Peyer's patch (tissue), 4 donors: ENCODE measurements around the gene ILDR1. TPM values are rescaled to one million over a fixed set of nuclear protein-coding genes. Genes with fewer than 3 reads are reported as not detected.
"Not testable (repeated sequence)": the region's sequence is repeated elsewhere in the genome, so short reads cannot be mapped to it uniquely, and the experiment has no call there.

Experiments
- DNase-seq, 3 donors: peaks; one replicate each; pipeline ENCODE4 v3.0.0-alpha.2; 2017 to 2019
- H3K27ac ChIP-seq, 4 donors: fragments of 200-600 bp; sonication (generic); one replicate each; pipeline ENCODE4 v1.5.1; 2016 to 2019
- H3K27me3 ChIP-seq, 2 donors: fragments of 200-600 bp; sonication (generic); one replicate each; pipeline ENCODE4 v1.5.1; 2019
- H3K36me3 ChIP-seq, 3 donors: fragments of 200-600 bp; sonication (generic); one replicate each; pipeline ENCODE4 v1.5.1; 2016 to 2019
- H3K4me1 ChIP-seq, 4 donors: fragments of 200-600 bp; sonication (generic); one replicate each; pipeline ENCODE4 v1.5.1; 2016 to 2019
- H3K4me3 ChIP-seq, 4 donors: fragments of 200-600 bp; sonication (generic); 1 replicate in 3 of 4; 2 replicates in 1 of 4; pipeline ENCODE4 v1.5.1; 2016 to 2019; ENCODE audit warnings: mild to moderate bottlenecking in 1 of 4
- H3K9me3 ChIP-seq, 4 donors: fragments of 200-600 bp; sonication (generic); one replicate each; pipeline ENCODE4 v1.5.1; 2016 to 2019; ENCODE audit warnings: mild to moderate bottlenecking in 1 of 4
- POLR2A ChIP-seq, 2 donors: fragments of 450-650 bp; IDR thresholded peaks; one replicate each; pipeline ENCODE4 v1.5.1; 2017; ENCODE audit warnings: antibody characterized with exemption in 2 of 2, mild to moderate bottlenecking in 2 of 2, moderate library complexity in 2 of 2
- total RNA-seq, 4 donors: library from RNA; depleted of rRNA; stranded (reverse); fragments of >200 nt; gene quantifications; one replicate each; pipeline ENCODE4 v1.1.0, GENCODE V29; 2016
- TF ChIP-seq, protein P1 (sequence below), 6 experiments: fragments of 450-650 bp in 4 of 6; fragments of 200-600 bp in 2 of 6; sonication (generic) in 1 of 6; IDR thresholded peaks; one replicate each; pipeline ENCODE4 v1.5.1; 2017 to 2019; ENCODE audit warnings: antibody characterized with exemption in 6 of 6, mild to moderate bottlenecking in 3 of 6, moderate library complexity in 1 of 6

Gene ILDR1
- total RNA-seq, 4 donors from 2014 or later = 3.7 to 5.8 (median 4.5) TPM

DNA sequence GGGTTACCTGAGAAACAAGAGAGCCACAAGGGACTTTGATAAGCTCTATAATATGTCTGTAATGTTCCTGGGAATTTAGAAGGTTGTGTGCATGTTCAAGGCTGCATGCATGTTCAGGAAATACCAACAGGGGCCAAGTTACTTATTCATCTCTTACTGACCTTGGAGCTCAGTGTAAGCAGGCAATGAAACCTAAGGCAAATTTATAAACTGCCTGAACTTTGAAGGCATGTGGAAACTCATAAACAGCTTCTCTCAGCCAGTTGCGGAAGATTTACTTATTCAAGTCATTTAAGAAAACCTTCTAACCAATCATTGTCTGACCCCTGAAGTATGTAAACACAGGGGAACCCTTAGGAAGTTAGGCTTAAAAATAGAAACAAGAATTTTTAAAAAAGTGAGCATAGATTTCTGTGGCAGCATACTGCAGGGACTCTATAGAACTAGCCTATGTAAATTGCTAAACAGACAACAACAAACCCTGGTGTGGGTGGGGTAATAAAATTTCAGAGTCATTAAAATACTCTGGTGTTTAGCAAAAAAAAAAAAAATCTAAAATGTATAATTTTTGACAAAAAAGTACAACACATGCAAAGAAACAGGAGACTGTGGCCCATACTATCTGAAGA lies 70.6 kb downstream of the ILDR1 start:
- Histone ChIP-seq H3K9me3 (no peaks in the 10 kb centered on the region), H3K27ac (no peak overlapping the region)
- no peak for DNase-seq

DNA sequence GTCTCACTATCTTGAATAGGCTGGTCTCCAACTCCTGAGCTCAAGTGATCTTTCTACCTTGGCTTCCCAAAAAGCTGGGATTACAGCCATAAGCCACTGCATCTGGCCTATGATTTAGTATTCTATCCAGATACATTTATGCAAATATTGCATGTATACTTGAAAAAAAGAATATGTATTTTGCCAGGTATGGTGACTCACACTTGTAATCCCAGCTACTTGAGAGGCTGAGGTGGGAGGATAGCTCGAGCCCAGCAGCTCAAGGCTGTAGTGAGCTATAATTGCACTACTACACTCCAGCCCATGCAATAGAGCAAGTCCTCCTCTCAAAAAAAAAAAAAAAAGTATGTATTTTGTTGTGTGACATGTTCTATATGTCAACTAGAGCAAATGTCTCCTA lies 73.4 kb downstream of the ILDR1 start:
- Histone ChIP-seq H3K4me3 (no peak overlapping the region), H3K27ac (no peak overlapping the region), H3K36me3 (no peaks in the 10 kb centered on the region), H3K4me1 (no peaks in the 10 kb centered on the region), H3K9me3 (no peaks in the 10 kb centered on the region), H3K27me3 (no peaks in the 10 kb centered on the region)
- DNase-seq = no peak
- no peak for TF ChIP-seq POLR2A (IDR thresholded peaks at IDR 0.05)
- TF ChIP-seq, protein P1, sequence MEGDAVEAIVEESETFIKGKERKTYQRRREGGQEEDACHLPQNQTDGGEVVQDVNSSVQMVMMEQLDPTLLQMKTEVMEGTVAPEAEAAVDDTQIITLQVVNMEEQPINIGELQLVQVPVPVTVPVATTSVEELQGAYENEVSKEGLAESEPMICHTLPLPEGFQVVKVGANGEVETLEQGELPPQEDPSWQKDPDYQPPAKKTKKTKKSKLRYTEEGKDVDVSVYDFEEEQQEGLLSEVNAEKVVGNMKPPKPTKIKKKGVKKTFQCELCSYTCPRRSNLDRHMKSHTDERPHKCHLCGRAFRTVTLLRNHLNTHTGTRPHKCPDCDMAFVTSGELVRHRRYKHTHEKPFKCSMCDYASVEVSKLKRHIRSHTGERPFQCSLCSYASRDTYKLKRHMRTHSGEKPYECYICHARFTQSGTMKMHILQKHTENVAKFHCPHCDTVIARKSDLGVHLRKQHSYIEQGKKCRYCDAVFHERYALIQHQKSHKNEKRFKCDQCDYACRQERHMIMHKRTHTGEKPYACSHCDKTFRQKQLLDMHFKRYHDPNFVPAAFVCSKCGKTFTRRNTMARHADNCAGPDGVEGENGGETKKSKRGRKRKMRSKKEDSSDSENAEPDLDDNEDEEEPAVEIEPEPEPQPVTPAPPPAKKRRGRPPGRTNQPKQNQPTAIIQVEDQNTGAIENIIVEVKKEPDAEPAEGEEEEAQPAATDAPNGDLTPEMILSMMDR (IDR thresholded peaks at IDR 0.05) = no peak

More for the DNA sequence above, 70.6 kb downstream of the ILDR1 start:
- no peaks in the 10 kb centered on the region for H3K4me1 ChIP-seq
- no peaks in the 10 kb centered on the region for H3K36me3 ChIP-seq
- H3K27me3 ChIP-seq = no peaks in the 10 kb centered on the region
- no peak for TF ChIP-seq POLR2A (IDR thresholded peaks at IDR 0.05)
- TF ChIP-seq, protein P1 (IDR thresholded peaks at IDR 0.05) = peak in 2 of 6 experiments; percentile 10 to 11
- H3K4me3 ChIP-seq = no peak overlapping the region

DNA sequence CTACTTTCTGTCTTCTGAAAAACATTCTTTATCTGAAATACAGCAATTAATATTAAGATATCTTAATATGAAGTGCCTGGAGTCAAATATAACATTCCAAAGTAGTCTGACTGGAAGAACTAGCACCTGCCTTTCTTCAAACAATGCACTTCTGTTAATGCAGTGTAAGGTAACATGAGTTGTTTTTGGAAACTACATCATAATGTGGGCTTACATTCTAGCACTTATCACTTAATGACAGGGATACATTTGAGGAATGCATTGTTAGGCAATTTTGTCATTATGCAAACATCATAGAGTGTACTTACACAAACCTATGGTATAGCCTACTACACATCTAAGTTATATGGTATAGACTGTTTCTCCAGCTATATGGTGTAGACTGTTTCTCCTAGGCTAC lies 78.6 kb downstream of the ILDR1 start:
- peaks cover 0 to 5% (median 0%) of the 10 kb centered on the region in 3 donors for H3K36me3 ChIP-seq
- H3K27ac ChIP-seq = no peak overlapping the region
- DNase-seq = no peak
- no peaks in the 10 kb centered on the region for H3K4me1 ChIP-seq
- no peaks in the 10 kb centered on the region for H3K9me3 ChIP-seq
- H3K4me3 ChIP-seq = no peak overlapping the region
- H3K27me3 ChIP-seq = no peaks in the 10 kb centered on the region
- TF ChIP-seq, protein P1 (IDR thresholded peaks at IDR 0.05) = no peak
- TF ChIP-seq POLR2A (IDR thresholded peaks at IDR 0.05) = no peak

DNA sequence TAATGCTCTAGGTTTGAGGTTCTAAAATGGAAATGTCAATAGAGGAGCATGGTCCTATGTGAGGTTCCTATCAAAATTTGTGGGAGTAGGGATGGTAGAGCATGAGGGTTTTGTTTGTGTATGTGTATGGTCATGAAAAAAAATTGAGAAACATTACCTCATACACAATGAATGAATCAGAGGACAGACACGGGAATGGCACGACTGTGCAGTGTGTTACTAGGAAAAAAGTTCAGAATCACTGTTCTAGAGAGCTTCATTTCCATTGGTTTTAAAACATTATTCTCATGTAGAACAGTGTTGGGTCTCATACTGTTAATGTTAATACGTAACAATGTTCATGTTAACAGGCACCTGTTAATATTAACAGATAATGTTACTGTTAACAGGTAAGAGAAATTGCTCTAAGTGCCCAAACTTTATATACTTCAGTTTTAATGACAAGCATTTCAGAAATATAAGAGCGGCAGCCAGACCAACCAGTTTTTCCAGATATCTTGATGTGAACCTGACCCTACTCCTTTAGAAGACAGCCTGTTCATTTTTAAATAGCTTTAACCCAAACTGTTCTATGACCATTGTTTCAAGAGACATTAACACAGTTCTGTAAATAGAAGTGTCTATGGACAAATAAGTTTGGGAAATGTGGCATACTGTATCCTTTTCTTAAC lies 79.8 kb downstream of the ILDR1 start:
- Histone ChIP-seq H3K27me3 (no peaks in the 10 kb centered on the region), H3K4me3 (no peak overlapping the region), H3K4me1 (no peaks in the 10 kb centered on the region), H3K27ac (no peak overlapping the region), H3K36me3 (peaks cover 0 to 5% (median 0%) of the 10 kb centered on the region in 3 donors), H3K9me3 (no peaks in the 10 kb centered on the region)
- TF ChIP-seq, protein P1 (IDR thresholded peaks at IDR 0.05) = no peak
- no peak for TF ChIP-seq POLR2A (IDR thresholded peaks at IDR 0.05)
- DNase-seq = no peak

DNA sequence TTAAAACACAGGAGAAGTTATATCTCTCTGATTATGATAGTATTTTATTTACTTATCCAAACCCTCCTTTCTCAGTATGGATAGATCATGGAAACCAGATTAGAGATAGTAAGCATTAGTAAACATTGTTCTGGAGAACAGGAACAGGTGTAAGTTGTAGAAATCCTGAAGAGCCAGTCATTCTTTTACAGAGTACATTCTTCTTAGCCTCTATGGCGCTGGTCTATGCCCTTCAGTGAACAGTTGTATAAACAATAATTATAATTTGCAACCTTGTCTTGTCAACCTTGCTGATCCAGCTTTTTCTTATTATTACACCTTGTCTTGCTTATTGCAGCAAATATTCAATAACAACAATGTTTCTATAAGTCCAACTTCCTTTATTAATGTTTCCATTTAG lies 80.5 kb downstream of the ILDR1 start:
- TF ChIP-seq POLR2A (IDR thresholded peaks at IDR 0.05) = no peak
- TF ChIP-seq, protein P1 (IDR thresholded peaks at IDR 0.05) = no peak
- DNase-seq = no peak
- Histone ChIP-seq H3K4me1 (no peaks in the 10 kb centered on the region), H3K36me3 (peaks cover 0 to 5% (median 0%) of the 10 kb centered on the region in 3 donors), H3K27ac (no peak overlapping the region), H3K27me3 (no peaks in the 10 kb centered on the region), H3K4me3 (no peak overlapping the region), H3K9me3 (no peaks in the 10 kb centered on the region)

DNA sequence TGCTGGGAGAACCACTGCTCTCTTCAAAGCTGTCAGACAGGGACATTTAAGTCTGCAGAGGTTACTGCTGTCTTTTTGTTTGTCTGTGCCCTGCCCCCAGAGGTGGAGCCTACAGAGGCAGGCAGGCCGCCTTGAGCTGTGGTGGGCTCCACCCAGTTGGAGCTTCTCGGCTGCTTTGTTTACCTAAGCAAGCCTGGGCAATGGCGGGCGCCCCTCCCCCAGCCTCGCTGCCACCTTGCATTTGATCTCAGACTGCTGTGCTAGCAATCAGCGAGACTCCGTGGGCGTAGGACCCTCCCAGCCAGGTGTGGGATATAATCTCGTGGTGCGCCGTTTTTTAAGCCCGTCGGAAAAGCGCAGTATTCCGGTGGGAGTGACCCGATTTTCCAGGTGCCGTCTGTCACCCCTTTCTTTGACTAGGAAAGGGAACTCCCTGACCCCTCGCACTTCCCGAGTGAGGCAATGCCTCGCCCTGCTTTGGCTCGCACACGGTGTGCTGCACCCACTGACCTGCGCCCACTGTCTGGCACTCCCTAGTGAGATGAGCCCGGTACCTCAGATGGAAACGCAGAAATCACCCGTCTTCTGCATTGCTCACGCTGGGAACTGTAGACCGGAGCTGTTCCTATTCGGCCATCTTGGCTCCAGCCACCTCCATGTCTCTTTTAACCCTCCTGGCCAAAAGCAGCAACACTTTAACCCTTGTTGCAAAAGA lies 83.7 kb downstream of the ILDR1 start:
- not testable (repeated sequence) for H3K4me3 ChIP-seq, H3K4me1 ChIP-seq, H3K27ac ChIP-seq, H3K9me3 ChIP-seq, H3K27me3 ChIP-seq, H3K36me3 ChIP-seq
- peak in 1 of 3 donors; percentile 47 for DNase-seq
